SK-N-MC (cell line): ENCODE data around the gene CRIM1.

Source experiments
- DNase-seq: peaks from one replicate; pipeline ENCODE4 v3.0.0-alpha.2; 2011; ENCODE audit warnings: low read depth, low spot score
- H3K27ac ChIP-seq: fragments of 200-600 bp; sonication (generic); 2 replicates; pipeline ENCODE4 v1.5.1; 2016; ENCODE audit warnings: mixed run types
- H3K36me3 ChIP-seq: fragments of 200-600 bp; sonication (generic); 2 replicates; pipeline ENCODE4 v1.6.1; 2017; ENCODE audit warnings: antibody characterized with exemption, low read length, mixed read lengths; ENCODE audit not compliant: insufficient read depth
- H3K4me3 ChIP-seq: fragments of 200-600 bp; sonication (generic); 2 replicates; pipeline ENCODE4 v1.5.1; 2016
- H3K9ac ChIP-seq: fragments of 200-600 bp; sonication (generic); 2 replicates; pipeline ENCODE4 v1.8.0; 2017; ENCODE audit warnings: mixed run types, mixed read lengths; ENCODE audit not compliant: insufficient read length
- H3K9me3 ChIP-seq: fragments of 200-600 bp; sonication (generic); 2 replicates; pipeline ENCODE4 v1.6.1; 2017; ENCODE audit warnings: low read depth, mild to moderate bottlenecking, antibody characterized with exemption, low read length, moderate library complexity, mixed read lengths
- EZH2 ChIP-seq: fragments of 200-600 bp; sonication (generic); IDR thresholded peaks from one replicate; pipeline ENCODE4 v1.6.1; 2017; ENCODE audit warnings: antibody characterized with exemption
- FOXP2 ChIP-seq: optimal IDR thresholded peaks from 2 replicates; pipeline ENCODE3; 2011; ENCODE audit warnings: mild to moderate bottlenecking, moderate library complexity; ENCODE audit not compliant: insufficient read depth; ENCODE audit errors: extremely low read length, control extremely low read depth
- POLR2AphosphoS5 ChIP-seq: IDR thresholded peaks from 2 replicates; pipeline ENCODE4 v1.6.1; 2012; ENCODE audit warnings: mild to moderate bottlenecking, low read depth, low read length, borderline replicate concordance

Gene CRIM1

DNA sequence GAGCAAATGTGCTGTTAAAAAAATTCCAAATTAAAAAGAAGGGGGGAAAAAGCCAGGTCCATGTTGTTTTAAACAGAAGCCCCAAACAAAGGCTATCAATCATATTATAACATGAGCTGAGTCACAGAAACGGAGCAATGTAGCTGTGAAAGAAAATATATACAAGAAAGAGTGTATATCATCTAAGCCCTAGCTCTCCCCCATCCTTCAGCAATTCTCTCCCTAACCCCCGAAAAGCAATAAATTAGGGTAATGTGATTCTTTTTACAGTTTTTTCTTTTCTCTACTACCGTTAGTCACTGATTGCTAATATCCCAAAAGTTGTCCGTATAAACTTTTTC, 217.1 kb downstream of the CRIM1 start:
- TF ChIP-seq EZH2 (no peak), FOXP2 (no peak), POLR2AphosphoS5 (no peak)
- no peak overlapping the region for H3K9ac ChIP-seq
- H3K4me3 ChIP-seq: no peak overlapping the region
- H3K27ac ChIP-seq: no peak overlapping the region
- H3K36me3 ChIP-seq: peaks cover 20% of the 10 kb centered on the region
- H3K9me3 ChIP-seq: no peaks in the 10 kb centered on the region
- no peak for DNase-seq

DNA sequence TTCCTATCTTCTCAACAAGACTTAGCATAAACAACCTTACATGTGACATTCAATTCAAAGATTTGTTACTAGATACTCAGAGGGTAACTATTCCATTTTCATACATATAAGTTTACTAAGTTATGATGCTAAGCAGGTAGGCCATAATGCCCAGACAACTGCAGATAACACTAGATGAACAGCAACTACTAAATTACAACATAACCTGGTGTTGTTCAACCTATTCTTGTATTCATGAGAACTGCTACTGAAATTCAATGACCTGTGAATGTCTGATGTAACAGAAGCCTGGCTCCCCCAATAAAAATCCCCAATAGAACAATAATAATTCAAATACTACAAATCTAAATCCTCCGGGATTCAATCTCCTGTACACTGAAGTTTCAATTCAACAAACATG, 217.6 kb downstream of the CRIM1 start:
- no peak for DNase-seq
- H3K4me3 ChIP-seq: no peak overlapping the region
- peaks cover 25% of the 10 kb centered on the region for H3K36me3 ChIP-seq
- H3K27ac ChIP-seq: no peak overlapping the region
- TF ChIP-seq FOXP2: no peak
- no peak for TF ChIP-seq POLR2AphosphoS5
- no peak for TF ChIP-seq EZH2
- H3K9me3 ChIP-seq: no peaks in the 10 kb centered on the region
- H3K9ac ChIP-seq: no peak overlapping the region

- no peak overlapping the region for H3K9ac ChIP-seq
- H3K4me3 ChIP-seq: no peak overlapping the region
- no peak for TF ChIP-seq FOXP2
- TF ChIP-seq POLR2AphosphoS5: no peak
- TF ChIP-seq EZH2: no peak
- DNase-seq: no peak
- no peaks in the 10 kb centered on the region for H3K9me3 ChIP-seq
- peaks cover 37% of the 10 kb centered on the region for H3K36me3 ChIP-seq
- H3K27ac ChIP-seq: no peak overlapping the region
Observed at GRCh38 chr2:36574560-36574959, 219.0 kb downstream of the CRIM1 start.

GRCh38 chr2:36577884-36578283, 222.3 kb downstream of the CRIM1 start:
- Histone ChIP-seq H3K4me3 (no peak overlapping the region), H3K9me3 (no peaks in the 10 kb centered on the region), H3K9ac (no peak overlapping the region), H3K36me3 (peaks cover 69% of the 10 kb centered on the region), H3K27ac (no peak overlapping the region)
- DNase-seq: no peak
- TF ChIP-seq POLR2AphosphoS5 (no peak), EZH2 (no peak), FOXP2 (no peak)

DNA sequence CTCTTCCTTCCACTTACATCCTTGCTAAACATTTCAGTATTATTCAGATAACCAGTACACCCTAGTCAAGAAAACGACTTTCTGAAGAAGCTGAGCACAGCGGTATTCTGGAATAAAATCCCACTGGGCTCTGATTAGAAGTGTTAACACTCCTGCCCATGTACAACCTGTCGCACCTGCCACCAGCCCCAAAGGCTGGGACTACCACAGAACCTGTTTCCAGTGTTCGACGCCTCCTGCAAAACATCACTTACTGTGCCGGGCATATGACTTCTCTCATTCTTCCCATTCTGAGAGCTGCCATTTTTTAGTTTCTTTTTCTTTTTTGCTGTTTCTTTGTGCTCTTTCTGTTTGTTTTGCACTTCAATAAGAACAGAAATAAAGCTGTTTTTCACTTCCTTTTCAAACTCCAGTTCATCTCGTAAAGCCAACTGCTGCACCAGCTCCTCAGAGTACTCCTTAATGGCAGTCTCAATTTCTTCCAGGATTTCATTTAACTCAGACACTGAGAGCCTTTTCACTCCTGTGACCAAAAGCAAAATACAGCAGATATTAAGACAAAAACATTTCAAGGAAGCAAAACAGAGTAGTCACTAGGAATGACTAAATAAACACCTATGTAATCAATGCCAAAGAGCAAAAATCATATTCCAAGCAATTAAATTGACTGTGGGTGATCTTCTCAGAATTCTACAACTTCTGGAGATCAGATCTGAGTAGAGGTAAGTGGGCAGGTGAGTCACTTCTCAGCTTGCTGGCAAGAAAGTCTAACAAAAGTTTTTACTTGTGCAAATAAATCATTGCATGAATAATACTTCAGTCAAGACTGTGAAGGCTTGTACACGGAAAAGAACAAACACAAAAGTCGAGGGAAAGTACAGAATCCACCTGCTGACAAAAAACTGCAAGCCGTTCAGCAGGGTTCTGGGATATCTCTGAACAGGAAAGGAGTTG, 223.0 kb downstream of the CRIM1 start:
- Histone ChIP-seq H3K9ac (no peak overlapping the region), H3K4me3 (no peak overlapping the region), H3K36me3 (peaks cover 76% of the 10 kb centered on the region), H3K9me3 (no peaks in the 10 kb centered on the region), H3K27ac (no peak overlapping the region)
- TF ChIP-seq EZH2 (no peak), POLR2AphosphoS5 (no peak)
- no peak for DNase-seq

GRCh38 chr2:36579297-36579664, 223.7 kb downstream of the CRIM1 start:
- Histone ChIP-seq H3K4me3 (no peak overlapping the region), H3K36me3 (peaks cover 81% of the 10 kb centered on the region), H3K27ac (no peak overlapping the region), H3K9me3 (no peaks in the 10 kb centered on the region), H3K9ac (no peak overlapping the region)
- no peak for DNase-seq
- no peak for TF ChIP-seq POLR2AphosphoS5
- TF ChIP-seq FOXP2: no peak
- TF ChIP-seq EZH2: no peak

- Histone ChIP-seq H3K36me3 (peaks cover 81% of the 10 kb centered on the region), H3K27ac (no peak overlapping the region), H3K4me3 (no peak overlapping the region), H3K9me3 (no peaks in the 10 kb centered on the region), H3K9ac (no peak overlapping the region)
- TF ChIP-seq FOXP2 (no peak), POLR2AphosphoS5 (no peak), EZH2 (no peak)
- DNase-seq: no peak
Observed at GRCh38 chr2:36582538-36582937, 227.0 kb downstream of the CRIM1 start.

- Histone ChIP-seq H3K27ac (no peak overlapping the region), H3K36me3 (peaks cover 77% of the 10 kb centered on the region), H3K4me3 (no peak overlapping the region), H3K9ac (no peak overlapping the region), H3K9me3 (no peaks in the 10 kb centered on the region)
- no peak for DNase-seq
- TF ChIP-seq POLR2AphosphoS5 (no peak), EZH2 (no peak), FOXP2 (no peak)
Observed at GRCh38 chr2:36582951-36583350, 227.4 kb downstream of the CRIM1 start.

- no peaks in the 10 kb centered on the region for H3K9me3 ChIP-seq
- TF ChIP-seq FOXP2: no peak
- no peak for TF ChIP-seq EZH2
- no peak for TF ChIP-seq POLR2AphosphoS5
- H3K36me3 ChIP-seq: peaks cover 67% of the 10 kb centered on the region
- H3K9ac ChIP-seq: no peak overlapping the region
- no peak overlapping the region for H3K4me3 ChIP-seq
- DNase-seq: no peak
- no peak overlapping the region for H3K27ac ChIP-seq
Observed at GRCh38 chr2:36584148-36584794, 228.7 kb downstream of the CRIM1 start.
